ENCODE results near the gene THAP12.
"Not testable (repeated sequence)": the region's sequence is repeated elsewhere in the genome, so short reads cannot be mapped to it uniquely, and the experiment has no call there.

THAP12 gene

DNA sequence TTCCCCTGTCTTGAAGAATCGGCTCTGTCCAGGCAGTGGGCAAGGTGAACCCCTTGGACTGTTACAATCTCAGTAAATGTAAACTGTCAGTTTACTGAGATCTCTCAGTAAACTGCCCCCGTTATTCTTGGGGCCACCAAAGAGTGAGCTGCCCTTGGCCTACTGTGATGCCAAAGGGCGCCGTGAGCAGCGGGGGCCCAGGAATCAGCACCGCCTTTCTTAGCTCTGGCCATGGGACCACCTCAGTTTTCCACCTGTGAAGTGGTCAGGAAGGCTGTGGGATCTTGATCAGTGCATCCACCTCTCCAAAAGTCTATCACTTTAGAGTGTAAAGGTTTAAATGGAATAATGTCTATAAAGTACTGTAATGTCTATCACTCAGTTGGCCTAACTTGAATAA lies 57.1 kb downstream of the THAP12 start:
- no peak for DNase-seq

- not testable (repeated sequence) for DNase-seq
These were observed 57.6 kb downstream of the THAP12 start for GRCh38 chr11:76323375-76323774.

- DNase-seq: no peak
These were observed 58.0 kb downstream of the THAP12 start for GRCh38 chr11:76322942-76323341.

DNA sequence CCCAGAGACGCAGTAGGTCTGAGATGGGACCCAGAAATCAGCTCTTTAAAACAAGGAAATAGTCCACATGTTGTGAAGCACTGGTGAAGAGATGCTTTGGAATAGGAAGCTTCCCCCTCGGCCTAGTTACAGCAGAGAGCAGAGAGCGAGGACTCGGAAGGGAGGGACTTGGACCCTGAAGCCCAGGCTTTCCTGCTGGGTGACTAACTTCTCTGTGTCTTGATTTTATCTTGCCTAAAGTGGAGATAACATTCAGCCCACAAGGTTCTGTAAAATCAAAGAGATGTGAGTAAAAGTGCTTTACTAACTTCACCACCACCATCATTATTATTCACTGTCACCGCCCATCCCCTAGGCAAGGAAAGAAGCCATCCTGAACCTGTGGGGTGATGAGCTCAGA lies 58.4 kb downstream of the THAP12 start:
- DNase-seq: no peak

- no peak for DNase-seq
These were observed 59.0 kb downstream of the THAP12 start for GRCh38 chr11:76321820-76322524.

DNA sequence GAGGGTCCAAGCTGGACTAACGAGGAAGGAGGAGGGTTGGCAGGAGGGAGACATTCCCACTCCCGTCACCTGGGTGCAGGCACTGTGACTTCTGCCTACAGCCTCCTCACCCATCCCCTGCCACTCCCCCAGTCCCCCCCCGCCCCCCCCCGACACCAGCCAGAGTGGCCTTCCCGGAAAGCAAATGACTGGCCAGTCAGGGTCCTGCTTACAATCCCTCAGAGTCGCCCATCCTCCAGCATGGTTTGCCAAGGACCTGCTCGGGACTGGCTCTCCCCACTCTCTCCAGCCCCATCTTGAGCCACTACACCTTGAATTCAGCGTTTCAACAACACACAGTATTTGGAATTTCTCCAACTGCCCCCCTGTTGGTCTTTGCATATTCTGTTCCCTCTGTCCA lies 59.6 kb downstream of the THAP12 start:
- no peak for DNase-seq

- DNase-seq: no peak
These were observed 60.0 kb downstream of the THAP12 start for GRCh38 chr11:76320929-76321328.

DNA sequence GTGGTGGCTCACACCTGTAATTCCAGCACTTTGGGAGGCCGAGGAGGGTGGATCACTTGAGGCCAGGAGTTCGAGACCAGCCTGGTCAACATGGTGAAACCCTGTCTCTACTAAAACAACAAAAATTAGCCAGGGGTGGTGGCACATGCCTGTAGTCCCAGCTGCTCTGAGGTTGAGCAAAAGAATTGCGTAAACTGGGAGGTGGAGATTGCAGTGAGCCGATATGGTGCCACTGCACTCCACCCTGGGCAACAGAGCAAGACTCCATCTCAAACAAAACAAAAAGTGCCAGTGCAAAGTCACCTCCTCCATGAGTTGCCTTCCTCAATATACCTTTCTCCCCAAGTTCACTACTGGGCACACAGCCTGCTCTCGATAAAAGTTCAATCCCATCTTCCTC lies 61.1 kb downstream of the THAP12 start:
- not testable (repeated sequence) for DNase-seq

DNA sequence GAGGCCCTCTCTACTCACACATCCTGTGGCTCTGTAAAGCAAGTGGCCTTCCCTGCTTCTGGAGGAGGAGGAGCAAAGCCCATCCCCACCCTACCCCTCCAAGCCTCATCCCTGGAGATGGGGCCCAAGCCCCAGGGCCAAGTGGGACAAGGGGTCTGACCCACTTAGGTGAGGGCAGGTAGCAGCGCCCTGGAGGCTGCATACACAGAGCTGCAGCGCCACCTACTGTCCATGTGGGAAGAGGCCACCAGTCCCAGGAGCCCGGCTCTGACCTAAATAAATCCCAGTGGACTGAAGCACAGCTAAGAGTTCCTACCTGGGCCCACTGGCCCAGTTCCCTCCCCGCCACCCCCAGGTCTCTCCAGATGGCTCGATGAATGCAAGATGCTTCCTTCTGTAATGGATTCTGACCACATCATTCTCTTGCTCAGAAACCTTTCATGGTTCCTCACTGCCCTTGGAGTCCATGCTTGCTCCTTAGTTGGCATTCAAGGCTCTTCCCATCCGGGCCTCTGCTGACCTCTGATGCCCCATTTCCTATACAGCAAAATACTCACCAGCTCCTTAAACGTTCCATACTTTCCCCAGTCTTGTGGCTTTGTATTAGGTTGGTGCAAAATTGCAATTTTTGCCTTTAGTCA lies 62.1 kb downstream of the THAP12 start:
- peak; percentile 55 to 84 (median 80) for DNase-seq

DNA sequence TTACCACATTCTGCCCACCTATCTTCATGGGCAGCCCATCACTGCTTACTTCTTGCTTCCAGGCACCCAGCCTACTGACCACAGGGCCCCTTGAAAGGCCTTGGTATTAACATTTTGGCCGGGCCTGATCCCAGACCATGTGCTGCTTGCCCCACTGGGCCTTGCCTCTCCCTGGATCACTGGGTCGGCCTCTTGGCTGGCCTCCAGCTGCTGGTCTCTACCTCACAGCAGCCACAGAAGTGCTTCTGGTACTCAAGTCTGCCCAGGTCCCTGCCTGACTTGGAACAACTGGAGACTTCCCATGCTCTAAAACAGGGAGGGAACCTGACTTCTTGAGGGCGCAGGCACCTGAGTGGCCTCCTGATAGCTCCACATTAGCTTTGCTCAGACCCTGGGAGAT lies 63.6 kb downstream of the THAP12 start:
- no peak for DNase-seq

GRCh38 chr11:76316726-76317125 lies 64.2 kb downstream of the THAP12 start:
- no peak for DNase-seq

GRCh38 chr11:76315182-76315853 lies 65.6 kb downstream of the THAP12 start:
- DNase-seq: no peak

DNA sequence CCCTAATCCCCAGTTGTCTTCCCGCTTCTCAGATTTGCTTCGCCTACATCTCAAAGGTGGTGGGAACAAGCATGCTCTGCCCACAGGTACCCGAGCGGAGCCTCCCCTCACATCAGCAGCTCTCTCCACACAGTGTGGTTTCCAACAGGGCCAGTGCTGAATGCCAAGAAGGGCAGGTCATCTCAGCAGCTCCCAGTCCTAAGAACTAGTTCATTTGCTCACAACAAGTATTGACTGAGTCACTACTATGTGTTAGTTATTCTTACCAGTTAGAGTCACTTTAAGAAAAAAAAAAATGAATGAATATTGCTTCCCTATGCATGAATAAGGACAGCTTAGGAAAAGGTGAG lies 66.2 kb downstream of the THAP12 start:
- DNase-seq: no peak

- DNase-seq: no peak
These were observed 66.8 kb downstream of the THAP12 start for GRCh38 chr11:76313913-76314740.

- DNase-seq: no peak
These were observed 67.7 kb downstream of the THAP12 start for GRCh38 chr11:76313271-76313670.

DNA sequence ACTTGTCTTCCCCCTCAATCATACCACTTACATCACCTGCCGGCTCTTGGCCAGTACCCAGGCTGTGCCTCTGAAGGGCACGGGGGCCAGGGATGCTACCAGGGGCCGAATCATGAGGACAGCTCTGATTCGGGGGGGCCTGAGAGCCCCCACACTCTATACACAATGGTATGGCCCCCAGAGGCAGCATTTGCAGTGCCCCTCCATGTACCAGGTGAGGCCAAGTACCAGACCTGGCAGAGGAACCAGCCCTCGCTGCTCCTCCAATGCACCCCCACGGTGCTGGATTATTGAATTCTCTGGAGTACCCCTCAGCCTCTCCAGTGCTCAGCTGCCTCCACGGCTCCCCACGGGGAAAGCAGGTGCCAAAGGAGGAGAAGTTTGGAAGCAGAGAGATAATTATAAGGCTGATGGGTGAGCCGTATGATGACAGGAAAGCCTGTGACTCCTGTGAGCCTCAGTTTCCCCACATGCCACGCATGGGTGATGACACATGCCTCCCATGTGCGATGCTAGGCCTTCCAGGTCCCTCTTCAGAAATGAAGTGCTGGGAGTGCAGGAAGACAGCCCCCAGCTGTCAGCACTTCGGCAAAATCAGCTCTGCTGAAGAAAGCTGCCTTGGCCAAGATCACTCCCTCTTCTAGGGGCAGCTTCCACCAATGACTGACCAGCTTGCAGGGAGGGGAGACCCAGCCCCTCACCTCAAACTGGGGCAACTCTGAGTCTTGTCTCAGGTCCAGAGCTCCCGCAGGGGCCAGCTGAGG lies 69.9 kb downstream of the THAP12 start:
- no peak for DNase-seq

GRCh38 chr11:76307978-76308747 lies 72.8 kb downstream of the THAP12 start:
- no peak for DNase-seq

DNA sequence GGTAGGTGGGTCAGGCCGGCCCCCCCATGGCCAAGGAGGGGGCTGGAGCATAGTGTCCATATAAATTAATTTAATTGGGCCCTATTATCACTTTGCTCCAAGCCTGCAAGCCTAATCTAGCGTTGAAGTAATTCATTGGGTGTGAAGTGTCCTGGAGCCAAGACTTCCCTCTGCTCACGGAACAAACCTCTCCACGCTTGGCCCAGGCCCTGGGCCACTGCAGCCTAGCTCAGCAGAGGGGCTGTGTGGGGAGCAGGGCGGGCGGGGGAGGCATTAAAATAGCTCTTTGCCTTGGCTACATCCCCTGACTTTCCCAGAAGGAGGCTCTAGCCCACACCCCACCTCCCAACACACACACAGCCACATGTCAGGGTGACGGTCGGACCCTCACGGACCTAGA lies 73.5 kb downstream of the THAP12 start:
- no peak for DNase-seq

GRCh38 chr11:76303399-76303798 lies 77.5 kb downstream of the THAP12 start:
- DNase-seq: no peak

- DNase-seq: no peak
These were observed 77.9 kb downstream of the THAP12 start for GRCh38 chr11:76302996-76303395.
